NCI-H2196 (cell line): ENCODE measurements around the gene MEIS3.
"Not testable (repeated sequence)": the region's sequence is repeated elsewhere in the genome, so short reads cannot be mapped to it uniquely, and the experiment has no call there.

Experiments
- DNase-seq: peaks from one replicate; lab custom pipeline; 2025; ENCODE audit not compliant: unreplicated experiment; lab: John Stamatoyannopoulos, UW

The MEIS3 gene

GRCh38 chr19:47388721-47389120 is 30.6 kb downstream of the MEIS3 start:
- DNase-seq: not testable (repeated sequence)

- not testable (repeated sequence) for DNase-seq
These were observed 31.7 kb downstream of the MEIS3 start for GRCh38 chr19:47387623-47388022.

DNA sequence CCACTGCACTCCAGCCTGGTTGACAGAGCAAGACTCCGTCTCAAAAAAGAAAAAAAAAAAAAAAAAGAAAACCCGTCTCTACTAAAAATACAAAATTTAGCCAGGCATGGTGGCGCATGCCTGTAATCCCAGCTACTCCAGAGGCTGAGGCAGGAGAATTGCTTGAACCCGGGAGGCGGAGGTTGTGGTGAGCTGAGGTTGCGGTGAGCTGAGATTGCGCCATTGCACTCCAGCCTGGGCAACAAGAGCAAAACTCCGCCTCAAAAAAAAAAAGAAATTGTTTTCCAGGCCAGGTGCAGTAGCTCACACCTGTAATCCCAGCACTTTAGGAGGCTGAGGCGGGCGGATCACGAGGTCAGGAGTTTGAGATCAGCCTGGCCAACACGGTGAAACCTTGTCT is 32.7 kb downstream of the MEIS3 start:
- not testable (repeated sequence) for DNase-seq

DNA sequence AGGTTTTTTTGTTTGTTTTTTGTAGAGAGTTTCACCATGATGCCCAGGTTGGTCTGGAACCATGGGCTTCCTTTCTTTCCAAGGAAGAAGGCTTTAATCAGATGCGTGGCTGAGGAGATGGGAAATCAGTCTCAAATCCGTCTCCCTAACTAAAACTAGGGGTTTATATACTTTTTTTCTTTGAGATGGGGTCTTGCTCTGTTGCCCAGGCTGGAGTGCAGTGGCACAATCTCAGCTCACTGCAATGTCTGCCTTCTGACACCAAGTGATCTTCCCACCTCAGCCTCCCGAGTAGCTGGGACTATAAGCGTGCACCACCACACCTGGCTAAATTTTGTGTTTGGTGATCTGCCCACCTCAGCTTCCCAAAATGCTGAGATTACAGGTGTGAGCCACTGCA is 34.8 kb downstream of the MEIS3 start:
- DNase-seq: not testable (repeated sequence)

GRCh38 chr19:47383890-47384289 is 35.4 kb downstream of the MEIS3 start:
- DNase-seq: not testable (repeated sequence)

DNA sequence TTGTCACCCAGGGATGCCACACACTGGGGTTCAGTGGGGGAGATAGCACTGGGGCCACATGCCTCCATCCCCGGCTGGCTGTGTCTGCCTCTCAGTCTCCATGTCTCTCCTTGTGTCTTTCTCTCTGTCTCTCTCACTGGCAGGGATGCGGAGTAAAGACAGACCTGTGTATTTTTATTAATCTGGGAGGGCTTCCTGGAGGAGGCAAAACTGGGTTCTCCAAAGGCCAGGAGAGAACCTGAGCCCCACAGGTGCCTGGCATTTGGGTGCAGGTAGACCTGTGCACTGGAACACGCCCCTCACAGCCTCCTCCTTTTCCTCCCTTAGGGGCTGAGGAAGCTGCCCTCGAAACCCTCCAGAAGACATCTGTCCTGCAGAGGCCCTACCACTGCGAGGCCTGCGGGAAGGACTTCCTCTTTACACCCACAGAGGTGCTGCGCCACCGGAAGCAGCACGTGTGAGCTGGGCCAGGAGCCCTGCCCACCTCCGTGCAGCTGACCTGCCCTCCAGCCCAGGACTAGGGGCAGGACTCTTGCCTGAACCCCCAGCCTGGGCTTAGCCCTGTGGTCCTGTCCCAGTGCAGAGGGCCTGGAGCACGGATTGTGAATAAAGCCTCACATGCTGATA is 37.6 kb downstream of the MEIS3 start:
- DNase-seq: no peak

GRCh38 chr19:47381121-47381520 is 38.2 kb downstream of the MEIS3 start:
- no peak for DNase-seq

- no peak for DNase-seq
These were observed 38.8 kb downstream of the MEIS3 start for GRCh38 chr19:47380559-47380958.

DNA sequence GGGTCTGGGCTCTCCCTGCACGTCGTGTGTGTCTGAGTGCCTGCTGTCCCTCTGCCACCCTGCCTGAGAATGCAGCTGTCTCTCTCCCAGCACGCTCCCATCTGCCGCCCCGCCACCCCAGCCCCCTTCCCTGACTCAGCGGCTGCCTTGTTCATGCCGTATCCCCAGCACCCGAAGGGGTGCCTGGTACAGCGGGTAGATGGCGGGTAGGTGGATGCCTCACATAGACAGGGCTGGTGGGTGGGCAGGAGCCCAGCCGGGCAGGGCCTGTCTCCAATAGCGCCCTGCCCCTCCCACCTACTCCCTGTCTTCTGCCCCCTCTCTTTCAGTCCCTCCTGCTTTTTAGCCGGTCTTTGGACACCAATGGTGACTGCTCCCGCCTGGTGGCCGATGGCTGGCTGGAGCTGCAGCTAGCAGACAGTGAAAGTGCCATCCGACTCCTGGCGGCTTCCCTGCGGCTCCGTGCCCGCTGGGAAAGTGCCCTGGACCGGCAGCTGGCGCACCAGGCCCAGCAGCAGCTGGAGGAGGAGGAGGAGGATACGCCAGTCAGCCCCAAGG is 39.9 kb downstream of the MEIS3 start:
- DNase-seq: no peak

GRCh38 chr19:47378246-47378645 is 41.1 kb downstream of the MEIS3 start:
- DNase-seq: no peak

GRCh38 chr19:47377801-47378200 is 41.5 kb downstream of the MEIS3 start:
- DNase-seq: no peak

GRCh38 chr19:47377208-47377701 is 42.1 kb downstream of the MEIS3 start:
- DNase-seq: peak; percentile 72

GRCh38 chr19:47376589-47377144 is 42.7 kb downstream of the MEIS3 start:
- no peak for DNase-seq

DNA sequence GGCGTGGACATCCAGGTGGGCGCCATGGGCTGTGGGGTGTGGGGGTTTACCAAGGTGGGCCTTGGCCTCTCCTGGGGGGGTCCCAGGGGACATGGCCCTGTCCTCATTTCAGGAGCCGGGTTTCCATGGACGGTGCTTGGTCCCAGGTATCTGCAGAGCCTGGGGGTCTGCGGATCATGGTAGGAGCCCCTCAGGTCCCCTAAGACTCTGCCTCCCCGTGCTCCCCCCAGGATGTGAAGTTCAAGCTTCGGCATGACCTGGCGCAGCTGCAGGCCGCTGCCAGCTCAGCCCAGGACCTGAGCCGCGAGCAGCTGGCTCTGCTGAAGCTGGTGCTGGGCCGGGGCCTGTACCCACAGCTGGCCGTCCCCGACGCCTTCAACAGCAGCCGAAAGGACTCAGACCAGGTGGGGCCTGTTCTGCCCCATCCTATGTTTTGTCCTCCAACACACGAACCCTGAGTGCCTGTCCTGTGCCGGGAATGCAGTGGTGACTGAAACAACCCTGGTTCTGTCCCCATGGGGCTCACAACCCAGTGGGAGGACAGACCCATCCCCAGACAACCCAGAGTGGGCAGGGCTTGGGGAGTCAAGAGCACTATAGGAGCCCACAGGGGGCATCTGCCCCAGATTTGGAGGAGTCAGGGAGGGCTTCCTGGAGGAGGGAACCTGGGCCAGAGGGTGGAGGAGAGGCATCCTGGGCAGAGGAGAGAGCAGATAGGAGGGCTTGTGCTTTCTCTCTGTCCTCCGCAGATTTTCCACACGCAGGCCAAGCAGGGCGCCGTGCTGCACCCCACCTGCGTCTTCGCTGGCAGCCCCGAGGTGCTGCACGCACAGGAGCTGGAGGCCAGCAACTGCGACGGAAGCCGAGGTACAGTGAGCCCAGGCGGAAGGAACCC is 43.4 kb downstream of the MEIS3 start:
- DNase-seq: no peak

DNA sequence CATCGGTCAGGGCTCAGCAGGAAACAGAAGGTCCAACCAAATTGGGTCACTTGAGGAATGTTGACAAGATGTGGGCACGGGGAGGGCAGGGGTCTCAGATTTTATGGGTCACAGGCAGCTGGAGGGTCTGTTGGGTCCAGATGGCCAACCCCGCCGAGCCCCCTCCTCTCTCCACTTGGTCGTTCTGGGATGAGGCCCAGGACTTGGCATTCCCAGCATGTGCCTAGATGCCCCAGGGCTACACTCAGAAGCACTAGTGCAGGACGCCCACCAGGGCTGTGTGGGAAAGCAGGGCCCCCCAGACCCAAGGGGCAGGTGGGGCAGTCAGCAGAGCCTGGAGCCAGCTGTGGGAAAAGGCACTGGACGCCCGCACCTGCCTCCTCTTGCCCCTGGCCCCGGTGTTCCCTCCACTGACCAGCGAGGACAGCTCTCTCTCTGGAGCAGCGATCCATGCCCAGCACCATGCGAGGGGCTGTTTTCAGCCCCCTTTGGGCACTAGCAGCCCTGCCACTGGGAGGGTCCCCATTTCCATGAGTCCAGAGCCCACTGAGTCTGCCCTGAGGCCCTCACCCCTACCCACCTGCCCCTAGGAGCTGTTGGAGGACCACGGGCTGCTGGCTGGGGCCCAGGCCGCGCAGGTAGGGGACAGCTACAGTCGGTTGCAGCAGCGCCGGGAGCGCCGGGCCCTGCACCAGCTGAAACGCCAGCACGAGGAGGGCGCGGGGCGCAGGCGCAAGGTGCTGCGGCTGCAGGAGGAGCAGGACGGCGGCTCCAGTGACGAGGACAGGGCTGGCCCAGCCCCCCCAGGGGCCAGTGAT is 44.2 kb downstream of the MEIS3 start:
- DNase-seq: no peak

DNA sequence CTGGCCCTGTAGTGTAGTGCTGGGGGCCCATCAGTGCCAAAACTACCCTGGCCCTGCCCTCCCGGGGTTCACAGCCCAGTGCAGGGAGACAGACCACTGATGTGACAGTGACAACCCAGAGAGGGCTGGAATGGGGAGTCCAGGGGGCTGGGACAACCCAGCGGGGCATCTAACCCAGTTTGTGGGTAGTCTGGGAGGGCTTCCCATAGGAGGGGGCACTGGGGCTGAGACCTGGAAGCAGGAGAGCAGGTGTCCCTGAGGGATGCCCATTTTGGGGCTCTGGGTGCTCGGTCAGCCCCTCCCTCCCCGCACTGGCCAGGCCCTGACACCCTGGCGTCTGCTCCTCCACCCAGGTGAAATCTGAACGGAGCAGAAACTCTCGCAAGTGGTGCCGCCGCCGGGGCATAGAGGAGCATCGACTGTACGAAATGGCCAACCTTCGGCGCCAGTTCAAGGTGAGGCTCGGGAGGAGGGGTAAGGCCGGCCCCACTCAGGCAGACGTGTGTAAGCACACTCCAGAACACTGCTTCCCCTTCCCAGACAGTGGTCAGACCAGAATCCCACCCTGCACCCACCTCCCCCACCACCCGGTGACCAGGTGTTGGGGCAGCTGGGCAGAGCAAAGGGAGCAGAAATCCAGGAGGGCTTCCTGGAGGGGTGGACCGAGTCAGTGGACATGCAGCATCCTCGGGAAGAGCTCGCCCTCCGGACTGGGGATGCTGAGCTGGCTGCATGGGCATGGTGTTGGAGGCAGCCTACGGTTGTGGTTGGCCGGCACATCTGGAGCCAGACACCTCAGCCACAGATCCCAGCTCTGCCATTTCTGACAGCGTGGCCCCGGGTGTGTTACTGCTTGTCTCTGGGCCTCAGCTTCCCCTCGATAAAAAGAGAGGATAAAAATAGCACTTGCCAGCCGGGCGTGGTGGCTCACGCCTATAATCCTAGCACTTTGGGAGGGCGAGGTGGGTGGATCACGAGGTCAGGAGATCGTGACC is 45.8 kb downstream of the MEIS3 start:
- no peak for DNase-seq

DNA sequence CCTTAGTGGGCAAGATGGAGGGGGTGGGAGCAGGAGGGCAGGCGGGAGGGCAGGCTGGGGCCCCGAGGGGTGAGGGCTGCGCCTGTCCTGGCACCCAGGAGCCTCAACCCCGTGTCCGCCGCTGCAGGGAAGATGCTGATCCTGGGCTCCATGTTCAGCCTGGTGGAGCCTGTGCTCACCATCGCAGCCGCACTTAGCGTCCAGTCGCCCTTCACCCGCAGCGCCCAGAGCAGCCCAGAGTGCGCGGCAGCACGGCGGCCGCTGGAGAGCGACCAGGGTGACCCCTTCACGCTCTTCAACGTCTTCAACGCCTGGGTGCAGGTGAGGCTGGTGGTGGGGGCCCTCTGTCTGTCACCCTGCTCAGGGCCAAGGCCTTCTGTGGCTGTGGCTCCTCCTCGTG is 46.7 kb downstream of the MEIS3 start:
- no peak for DNase-seq

GRCh38 chr19:47371261-47371660 is 48.1 kb downstream of the MEIS3 start:
- no peak for DNase-seq

GRCh38 chr19:47370045-47370611 is 49.2 kb downstream of the MEIS3 start:
- no peak for DNase-seq
